NCI-H2081 (cell line): ENCODE measurements around the gene SCYGR4.
"Not testable (repeated sequence)": the region's sequence is repeated elsewhere in the genome, so short reads cannot be mapped to it uniquely, and the experiment has no call there.

Experiments
- DNase-seq, 2 experiments: peaks; one replicate each; lab custom pipeline; 2025; lab: John Stamatoyannopoulos, UW

The SCYGR4 gene, protein sequence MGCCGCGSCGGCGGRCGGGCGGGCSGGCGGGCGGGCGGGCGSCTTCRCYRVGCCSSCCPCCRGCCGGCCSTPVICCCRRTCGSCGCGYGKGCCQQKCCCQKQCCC

DNA sequence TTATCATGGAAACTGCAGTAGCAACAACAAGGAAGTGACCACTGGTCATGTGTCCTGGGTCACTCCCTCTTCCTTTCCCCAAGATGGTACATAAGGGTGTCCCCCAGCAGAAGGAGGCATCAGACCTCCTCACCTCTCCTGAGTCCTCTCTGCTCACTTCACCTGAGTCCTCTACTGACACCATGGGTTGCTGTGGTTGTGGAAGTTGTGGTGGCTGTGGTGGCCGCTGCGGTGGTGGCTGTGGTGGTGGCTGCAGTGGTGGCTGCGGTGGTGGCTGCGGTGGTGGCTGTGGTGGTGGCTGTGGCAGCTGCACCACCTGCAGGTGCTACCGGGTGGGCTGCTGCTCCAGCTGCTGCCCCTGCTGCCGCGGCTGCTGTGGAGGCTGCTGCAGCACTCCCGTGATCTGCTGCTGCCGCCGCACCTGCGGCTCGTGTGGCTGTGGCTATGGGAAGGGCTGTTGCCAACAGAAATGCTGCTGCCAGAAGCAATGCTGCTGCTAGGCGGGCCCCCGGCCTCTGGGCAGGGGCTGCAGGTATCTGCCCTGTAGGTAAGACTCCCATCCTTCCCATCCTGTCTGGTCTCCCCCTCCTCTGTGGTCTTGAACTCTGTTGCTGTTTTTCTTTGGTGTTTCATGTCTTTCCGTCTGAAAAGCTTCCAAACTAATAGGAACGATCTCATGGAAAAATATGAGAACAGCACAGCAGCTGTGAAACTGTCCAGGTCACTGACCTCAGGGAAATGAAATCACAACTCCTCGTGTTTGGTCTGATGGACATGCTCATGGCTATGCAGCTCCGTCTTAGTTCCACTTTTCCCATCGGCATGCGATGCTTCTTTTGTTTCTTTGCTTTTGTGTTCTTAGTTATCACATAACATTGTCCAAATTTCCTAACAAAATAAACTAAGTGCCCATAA lies at the start of gene SCYGR4:
Gene SCYGR4, plus strand, starts transcription at position 183 of the 915 bp plus-strand sequence. Its CDS starts 0 bp downstream, at position 183.
- DNase-seq: no peak

DNA sequence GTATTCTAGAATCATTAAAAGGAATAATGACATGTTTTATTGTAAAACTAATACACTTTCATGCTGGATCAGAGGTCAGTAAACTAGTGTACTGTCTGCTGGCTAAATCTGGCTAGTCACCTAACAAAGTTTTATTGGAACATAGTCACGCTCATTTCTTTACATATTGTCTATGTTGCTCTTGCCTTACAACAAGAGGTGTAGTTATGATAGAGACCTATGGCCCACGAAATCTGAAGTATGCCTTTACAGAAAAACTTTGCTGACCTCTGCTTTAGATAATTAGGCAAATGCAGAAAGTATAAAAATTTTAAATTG lies 48.5 kb upstream of the SCYGR4 start:
- no peak for DNase-seq

DNA sequence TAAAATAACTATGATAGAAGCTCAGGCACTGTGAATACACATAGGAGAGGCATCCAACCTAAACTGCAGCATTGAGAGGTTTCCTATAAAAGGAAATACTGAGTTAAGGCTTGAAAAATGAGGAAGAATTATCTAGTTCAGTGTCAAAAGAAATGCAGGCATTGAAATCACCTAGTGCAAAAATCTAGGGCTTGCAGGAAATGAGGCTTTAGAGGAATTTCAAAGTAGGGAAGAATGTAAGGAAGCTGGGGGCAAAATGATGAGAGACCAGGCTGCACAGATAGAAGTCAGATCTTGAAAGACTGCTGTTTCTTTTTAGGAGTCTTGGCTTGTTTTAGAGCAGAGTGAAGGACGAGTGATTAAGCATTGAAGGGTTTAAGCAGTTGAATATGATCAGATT lies 46.7 kb upstream of the SCYGR4 start:
- no peak for DNase-seq

DNA sequence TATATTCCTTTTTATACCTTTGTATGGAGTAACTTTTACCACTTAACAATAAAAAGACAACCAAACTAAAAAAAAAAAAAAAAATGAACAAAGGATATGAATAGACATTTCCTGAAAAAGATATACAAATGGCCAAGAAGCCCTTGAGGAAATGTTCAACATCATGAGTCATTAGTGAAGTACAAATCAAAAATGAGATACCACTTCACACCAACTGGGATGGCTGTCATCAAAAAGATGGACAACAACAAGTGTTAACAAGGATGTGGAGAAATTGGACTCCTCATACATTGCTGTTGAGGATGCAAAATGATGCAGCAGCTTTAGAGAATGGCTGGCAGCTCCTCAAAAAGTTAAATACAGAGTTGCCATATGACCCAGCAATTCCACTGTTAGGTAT lies 41.2 kb upstream of the SCYGR4 start:
- no peak for DNase-seq

DNA sequence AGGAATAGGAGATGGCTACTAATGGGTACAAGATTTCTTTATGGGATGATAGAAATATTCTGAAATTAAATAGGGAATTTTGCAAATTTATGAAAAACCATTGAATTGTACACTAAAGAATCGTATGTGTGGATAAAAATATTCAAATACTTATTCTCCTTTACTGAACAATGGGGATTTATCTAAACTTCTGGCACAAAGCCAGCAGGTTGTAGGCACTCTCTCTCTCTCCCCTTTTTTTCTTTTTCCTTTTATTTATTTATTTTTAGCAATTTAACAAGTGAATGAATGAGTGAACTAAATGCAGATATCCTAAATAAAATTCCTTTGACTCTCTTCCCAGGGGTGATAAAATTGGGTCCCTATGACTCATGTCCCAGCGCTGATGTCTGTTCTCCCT lies 40.5 kb upstream of the SCYGR4 start:
- DNase-seq: no peak

DNA sequence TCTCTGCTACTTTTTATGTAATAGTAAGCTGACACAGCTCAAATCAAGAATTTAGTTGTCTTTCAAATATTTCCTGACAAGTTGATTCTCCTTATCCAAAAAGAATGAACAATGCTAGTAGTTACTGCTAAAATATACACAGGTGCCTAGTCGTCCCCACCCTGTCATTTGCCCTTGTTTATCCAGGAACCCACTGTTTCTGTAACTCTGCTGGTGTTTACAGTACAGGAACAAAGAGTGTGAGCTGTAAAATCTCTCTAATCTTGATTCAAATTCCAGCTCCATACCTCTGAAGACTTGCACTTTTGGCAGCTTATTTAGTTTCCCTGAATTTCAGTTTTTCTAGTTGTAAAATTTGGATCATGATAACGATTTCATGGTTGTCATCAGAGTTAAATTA lies 39.7 kb upstream of the SCYGR4 start:
- peak in 1 of 2 experiments; percentile 21 for DNase-seq

DNA sequence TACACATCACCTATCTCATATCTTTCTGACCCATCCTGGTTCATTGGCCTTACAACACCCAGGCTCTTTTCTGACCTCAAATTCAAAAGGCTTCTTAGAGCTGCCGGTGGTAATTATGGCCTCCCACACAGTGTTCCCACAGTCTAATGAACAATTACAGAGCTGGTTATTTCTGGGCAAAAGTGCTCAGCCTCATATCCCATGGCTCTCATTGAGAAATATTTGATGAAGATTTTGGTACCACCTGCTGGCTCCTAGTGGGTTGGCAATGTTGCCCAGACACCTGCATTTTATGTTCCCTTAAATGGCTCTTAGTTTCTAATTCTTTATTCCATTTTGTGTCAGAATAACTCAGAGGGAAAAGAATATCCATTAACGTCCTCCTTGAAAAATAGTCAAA lies 38.7 kb upstream of the SCYGR4 start:
- no peak for DNase-seq

DNA sequence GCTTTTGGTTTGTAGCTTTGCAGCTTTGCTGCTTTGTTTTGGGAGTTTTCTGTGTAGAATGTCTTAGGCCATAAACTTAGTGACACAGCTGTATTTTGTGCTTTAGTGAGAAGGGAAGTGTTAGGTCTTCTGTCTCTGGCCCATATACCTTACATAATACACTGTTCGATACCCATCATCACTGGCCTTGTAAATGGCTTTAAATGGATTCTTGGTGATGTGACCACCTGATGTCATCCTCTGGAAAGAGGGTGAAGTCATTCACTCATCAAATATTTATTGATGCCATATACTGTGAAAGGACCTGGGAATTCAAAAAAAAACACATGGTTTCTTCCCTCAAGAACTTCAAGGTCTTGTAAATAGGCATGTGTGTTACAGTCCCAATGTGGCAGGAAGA lies 37.5 kb upstream of the SCYGR4 start:
- DNase-seq: no peak

DNA sequence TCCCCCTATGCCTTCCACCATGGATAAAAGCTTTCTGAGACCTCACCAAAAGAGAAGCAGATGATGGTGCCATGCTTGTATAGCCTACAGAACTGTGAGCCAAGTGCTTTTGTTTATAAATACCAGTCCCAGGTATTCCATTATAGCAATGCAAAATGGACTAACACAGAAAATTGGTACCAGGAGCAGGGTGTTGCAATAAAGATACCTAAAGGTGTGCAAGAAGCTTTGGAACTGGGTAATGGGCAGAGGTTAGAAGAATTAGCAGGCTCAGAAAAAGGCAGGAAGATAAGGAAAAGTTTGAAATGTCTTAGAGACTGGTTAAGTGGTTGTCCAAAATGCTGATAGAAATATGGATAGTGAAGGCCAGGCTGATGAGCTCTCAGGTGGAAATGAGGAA lies 34.9 kb upstream of the SCYGR4 start:
- no peak for DNase-seq

DNA sequence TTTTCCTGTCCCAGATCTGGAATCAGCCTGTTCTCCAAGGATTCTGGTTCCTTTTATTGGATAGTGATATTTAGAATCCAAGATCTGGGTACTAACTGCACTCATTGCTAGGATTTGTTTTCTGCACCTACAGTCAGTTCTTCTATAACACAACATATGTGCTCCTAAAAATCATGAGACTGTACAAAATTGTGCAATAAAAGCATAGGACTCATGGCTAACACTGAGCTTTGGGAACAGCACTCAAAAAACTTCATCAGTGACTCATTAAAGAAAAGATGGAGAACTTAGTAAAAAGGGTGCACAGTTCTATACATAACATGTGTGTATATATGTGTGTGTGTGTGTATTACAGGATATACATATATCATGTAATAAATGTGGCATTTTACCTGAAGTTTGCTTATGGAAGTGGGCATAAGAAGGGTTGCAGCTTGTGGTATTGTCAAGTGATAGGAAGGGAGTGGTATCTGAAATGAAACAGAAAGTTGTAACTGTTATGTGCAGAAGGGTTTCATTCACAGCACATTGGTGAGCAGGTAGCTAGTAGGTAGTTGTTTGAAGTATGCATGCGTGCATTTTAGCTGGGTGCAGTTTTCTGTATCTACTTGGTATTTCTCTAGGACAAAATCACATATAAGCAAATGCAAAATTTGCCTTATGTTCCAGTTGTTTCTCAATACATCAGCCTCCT lies 24.5 kb upstream of the SCYGR4 start:
- no peak for DNase-seq

DNA sequence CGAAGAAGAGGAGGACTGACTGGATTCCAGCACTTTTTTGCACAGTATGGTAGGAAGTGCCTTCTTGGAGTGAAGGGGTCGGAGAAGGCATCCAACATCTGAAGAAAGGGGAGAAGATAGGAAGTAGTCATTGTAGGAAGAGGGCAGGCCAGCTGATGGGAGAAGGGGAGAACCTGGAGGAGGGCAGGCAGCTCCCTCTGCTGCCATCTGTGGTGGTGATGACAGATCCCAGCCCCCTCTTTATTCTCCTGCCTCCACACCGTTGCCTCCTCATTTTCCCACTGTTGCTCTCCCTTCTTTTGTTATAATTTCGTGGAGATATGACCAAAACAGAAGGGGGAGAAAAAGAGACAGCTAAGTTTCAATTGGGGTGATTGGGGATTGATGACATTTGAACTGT lies 21.5 kb upstream of the SCYGR4 start:
- DNase-seq: no peak

DNA sequence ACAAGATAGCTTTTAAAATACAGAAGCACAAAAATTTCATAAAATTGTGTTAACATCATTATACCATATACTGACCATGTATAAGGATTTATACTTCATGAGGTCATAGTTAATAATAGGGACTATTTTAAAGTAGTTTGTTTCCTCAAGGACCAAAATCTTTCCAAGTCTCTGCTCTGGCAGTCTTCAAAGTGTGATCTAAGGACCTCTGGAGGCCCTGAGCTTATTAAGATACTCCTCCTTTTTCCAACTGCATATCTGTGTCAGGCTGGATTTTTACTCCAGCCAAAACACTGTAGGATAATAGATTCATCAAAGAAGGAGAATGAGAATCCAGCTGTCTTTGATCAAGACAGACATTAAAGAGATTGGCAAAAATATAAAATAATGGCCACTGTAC lies 20.3 kb upstream of the SCYGR4 start:
- no peak for DNase-seq

DNA sequence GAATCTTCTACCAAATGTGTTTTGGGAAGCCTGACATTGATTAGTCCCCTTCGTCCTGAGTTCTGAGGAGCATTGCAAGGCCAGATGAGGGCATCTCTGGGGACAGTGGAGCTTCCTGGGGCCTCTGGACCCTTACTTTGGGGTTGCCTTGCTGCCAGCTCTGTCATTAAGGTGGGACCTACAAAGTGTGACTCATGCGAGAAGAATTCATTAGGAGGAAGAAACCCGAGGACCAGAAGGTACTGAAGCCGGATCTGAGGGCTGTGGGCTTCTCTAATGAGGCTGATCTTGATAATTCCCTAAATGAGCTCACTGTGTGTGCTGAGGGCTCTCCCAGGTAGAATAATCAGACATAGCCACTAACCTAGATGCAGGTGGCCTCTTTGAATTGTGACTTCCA lies 19.3 kb upstream of the SCYGR4 start:
- DNase-seq: no peak

DNA sequence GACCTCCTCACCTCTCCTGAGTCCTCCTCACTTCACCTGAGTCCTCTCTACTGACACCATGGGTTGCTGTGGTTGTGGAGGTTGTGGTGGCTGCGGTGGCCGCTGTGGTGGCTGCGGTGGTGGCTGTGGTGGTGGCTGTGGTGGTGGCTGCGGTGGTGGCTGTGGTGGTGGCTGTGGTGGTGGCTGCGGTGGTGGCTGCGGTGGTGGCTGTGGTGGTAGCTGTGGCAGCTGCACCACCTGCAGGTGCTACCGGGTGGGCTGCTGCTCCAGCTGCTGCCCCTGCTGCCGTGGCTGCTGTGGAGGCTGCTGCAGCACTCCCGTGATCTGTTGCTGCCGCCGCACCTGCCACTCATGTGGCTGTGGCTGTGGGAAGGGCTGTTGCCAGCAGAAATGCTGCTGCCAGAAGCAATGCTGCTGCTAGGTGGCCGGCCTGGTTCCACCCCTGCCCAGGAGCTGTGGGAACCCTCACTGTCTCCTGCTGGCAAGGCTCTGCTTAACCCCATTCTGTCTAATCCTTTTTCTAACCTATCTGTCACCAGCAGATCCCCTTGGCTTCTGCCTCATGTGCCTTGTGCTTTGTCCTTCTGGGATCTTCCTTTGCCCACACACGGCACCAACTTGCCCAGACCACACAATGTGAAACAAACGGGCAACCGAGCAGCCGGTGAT lies 18.3 kb upstream of the SCYGR4 start, which contains the start of gene SCYGR2:
Gene SCYGR2, plus strand, starts transcription at position 59 of the 669 bp plus-strand sequence. Its CDS starts 0 bp downstream, at position 59.
- not testable (repeated sequence) for DNase-seq

DNA sequence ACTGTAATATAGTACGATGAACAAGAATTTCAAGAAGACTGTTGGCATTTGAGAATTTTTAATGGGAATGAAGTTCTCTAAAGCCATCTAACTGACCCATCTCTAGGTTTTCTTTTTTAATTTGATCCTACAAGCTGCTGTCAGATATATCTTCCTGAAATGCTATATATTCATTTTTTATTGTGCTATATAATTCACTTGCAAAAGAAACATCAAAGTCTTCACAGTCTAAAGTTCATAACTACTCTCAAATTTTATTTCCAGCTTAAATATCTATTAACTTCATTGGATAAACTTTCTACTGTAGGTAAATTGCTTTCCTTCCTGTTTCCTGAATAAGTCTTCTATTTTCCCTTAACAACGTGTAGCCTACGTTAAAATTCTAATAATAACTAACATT lies 14.9 kb upstream of the SCYGR4 start:
- DNase-seq: no peak

DNA sequence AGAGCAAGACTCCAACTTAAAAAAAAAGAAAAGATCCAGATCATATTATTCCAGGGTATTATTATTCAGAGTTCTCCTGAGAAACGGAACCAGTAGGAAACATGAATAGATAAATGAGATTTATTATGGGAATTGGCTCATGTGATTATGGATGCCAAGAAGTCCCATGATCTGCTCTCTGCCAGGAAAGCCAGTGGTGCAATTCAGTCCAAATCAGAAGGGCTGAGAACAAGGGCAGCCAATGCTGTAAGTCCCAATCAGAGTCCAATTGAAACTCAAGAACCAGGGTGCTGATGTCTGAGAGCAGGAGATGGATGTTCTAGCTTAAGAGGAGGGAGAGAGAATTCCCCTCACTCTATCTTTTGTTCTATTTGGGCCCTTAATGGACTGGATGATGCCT lies 10.8 kb upstream of the SCYGR4 start:
- DNase-seq: no peak

DNA sequence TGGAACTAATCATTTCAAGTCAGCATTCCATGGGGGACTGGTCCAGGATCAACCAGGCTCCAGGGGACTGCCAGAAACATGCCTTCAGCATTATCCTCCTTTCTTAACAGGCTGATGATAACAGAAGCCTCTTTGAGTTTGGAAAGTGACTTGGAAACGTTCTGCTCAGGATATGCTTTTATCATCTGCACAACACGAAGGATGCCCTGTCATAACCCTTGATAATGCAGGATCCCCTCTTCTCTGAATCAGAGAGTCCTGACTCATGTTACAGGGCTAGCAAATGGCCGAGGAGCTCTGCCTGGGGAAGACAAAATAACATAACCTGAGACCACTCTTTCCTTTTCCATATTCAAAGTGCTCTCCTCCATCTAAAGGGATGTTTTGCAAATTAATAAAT lies 9.4 kb upstream of the SCYGR4 start:
- DNase-seq: no peak

DNA sequence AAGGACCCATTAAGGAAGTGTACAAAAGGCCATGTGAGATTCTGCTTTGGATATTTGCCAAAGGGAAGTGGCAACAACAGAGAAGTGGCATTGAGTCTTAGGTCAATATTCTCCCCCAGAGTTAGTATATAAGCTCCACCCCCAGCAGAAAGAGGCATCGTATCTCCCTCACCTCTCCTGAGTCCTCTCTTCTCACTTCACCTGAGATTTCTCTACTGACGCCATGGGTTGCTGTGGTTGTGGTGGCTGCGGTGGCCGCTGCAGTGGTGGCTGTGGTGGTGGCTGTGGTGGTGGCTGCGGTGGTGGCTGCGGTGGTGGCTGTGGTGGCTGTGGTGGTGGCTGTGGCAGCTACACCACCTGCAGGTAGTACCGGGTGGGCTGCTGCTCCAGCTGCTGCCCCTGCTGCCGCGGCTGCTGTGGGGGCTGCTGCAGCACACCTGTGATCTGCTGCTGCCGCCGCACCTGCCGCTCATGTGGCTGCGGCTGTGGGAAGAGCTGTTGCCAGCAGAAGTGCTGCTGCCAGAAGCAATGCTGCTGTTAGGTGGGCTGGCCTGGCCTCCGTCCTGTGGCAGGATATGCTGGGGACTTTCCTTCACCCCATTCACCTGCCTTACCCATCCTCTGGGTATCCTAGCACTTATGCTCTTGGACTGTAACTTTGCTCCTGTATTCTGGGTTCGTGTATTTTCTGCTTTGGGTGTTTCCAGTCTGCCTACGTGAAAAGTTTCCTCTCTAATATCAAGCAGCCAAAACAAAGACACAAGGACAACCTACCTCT lies 8.5 kb upstream of the SCYGR4 start:
- DNase-seq: peak in 1 of 2 experiments; percentile 30

DNA sequence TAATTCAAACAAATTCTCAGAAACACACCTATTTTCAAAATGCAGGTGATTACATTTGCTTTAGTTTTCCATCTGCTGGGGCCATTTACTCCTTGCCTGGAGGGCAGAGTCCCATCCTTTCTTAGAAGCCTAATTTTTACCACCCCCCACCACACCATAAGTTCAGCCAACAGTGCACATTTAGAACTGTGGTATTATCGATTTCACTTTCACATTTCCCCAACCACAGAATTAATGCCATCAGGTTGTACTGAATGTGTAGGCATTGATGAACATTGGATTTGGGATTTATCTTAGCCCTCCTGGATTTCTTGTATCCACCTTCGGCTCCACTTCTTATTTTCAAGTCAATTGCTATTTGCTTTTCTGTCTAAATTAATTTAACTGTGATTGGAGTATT lies 7.2 kb upstream of the SCYGR4 start:
- DNase-seq: peak in 1 of 2 experiments; percentile 30

DNA sequence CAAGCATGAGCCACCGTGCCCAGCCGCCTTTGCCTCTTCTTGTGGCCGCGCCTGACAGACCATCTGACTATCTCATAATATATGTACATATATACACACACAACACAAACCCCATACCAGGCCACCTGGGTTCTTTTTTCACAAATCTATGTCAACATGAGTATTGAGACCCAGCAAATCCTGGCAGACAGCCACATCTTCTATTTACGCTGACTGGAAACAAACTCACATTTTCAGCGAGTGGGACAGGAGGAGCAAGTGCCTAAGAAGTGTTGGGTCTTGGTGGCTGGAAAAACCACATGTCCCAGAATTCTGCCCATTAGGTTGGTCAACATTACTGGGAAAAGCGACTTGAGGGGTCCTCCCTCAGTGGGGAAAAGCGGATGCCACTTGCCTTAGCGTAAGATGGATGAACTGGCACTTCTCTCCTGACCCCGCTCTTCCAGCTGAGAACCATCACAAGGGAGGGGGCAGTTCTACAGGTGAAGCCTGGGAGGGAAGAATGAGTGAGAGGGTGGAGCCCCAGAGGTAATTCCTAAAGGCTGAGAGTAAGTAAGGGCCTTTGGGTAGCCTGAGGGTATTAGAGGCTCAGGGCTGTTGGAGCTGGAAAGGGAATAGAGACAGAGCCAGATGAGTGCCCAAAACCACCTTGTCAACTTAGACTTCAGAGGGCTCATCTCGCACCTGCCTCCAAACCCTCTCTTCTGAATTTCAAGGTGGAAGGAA lies 4.6 kb upstream of the SCYGR4 start:
- peak; percentile 63 to 85 for DNase-seq

DNA sequence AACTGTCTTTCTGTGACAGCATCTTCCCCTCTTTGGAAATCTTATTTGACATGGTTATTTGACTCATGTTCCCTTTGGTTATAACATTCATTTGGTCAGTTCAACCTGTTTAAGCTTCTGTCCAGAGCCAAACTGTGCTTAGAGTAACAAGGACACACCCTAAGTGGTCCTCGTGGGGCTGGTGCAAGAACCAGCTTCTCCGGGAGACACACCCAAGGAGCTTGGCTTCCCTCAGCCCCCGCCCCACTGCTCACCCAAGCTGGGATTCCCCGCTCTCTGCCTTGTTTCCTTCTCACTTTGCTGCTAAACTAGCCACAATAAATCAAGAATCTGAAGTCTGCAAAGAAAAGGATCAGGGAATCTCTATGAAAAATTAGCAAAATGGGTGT lies 4.0 kb upstream of the SCYGR4 start:
- DNase-seq: no peak
